HG03280 (cell line): ENCODE measurements around the gene ASPSCR1.

Experiments
- ATAC-seq: cut with Tn5 transposase; IDR thresholded peaks from one replicate; pipeline ENCODE4 v1.9.1; 2021; ENCODE audit warnings: mild to moderate bottlenecking, moderate library complexity; ENCODE audit not compliant: unreplicated experiment

ASPSCR1 gene

DNA sequence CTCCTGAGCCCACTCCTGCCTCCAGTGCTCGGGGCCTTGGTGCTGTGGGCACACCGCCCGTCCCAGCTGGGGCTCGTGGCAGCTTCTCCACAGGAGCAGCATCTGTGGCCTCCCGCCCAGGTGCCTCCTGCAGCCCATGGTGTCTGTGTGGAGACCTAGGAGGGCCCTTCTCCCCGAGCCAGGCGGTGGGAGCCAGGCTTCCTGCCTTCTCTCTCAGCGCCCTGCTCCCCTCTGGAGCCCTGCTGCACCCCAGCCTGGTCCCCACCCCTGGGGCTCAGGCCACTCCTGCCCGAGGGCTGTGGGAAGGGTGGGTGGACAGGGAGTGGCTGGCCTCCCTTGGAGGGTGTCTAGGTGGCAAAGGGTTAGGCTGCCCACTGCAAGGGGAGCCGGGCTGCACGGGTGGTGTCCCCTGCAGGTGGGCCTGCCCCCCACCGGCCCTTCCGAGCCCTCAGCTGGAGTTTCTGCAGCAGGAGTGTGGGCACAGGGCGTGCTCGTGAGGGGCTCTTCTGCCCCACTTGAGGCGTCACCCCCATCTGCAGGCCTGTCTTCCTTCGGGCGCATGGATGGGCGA, 34.3 kb downstream of the ASPSCR1 start:
- no peak for ATAC-seq

- no peak for ATAC-seq
These were observed 34.8 kb downstream of the ASPSCR1 start for GRCh38 chr17:82012261-82012639.

- ATAC-seq: no peak
These were observed 35.3 kb downstream of the ASPSCR1 start for GRCh38 chr17:82012640-82013295.

DNA sequence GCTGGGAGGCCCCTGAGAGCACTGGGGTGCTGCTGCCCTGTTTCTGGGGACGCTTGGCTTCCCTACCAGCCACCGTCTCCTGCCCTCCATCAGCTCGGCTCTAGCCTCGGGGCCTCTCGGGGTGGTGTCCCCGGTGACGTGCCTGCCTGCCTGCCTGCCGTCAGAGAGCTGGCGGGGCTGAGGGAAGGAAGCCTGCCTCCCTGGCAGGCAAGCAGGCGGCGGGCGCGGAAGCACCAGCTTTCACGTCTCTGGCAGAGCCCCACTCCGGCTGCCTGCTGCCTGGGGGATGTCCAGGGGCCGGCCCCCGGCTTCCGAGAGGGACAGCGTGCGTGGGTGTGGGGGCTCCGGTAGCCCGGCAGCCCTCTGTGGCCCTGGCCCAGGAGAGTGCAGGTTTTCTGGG, 35.9 kb downstream of the ASPSCR1 start:
- ATAC-seq: no peak

GRCh38 chr17:82013772-82014321, 36.4 kb downstream of the ASPSCR1 start:
- no peak for ATAC-seq

GRCh38 chr17:82014432-82014831, 37.0 kb downstream of the ASPSCR1 start:
- ATAC-seq: no peak

- ATAC-seq: no peak
These were observed 37.5 kb downstream of the ASPSCR1 start for GRCh38 chr17:82014971-82015310.

DNA sequence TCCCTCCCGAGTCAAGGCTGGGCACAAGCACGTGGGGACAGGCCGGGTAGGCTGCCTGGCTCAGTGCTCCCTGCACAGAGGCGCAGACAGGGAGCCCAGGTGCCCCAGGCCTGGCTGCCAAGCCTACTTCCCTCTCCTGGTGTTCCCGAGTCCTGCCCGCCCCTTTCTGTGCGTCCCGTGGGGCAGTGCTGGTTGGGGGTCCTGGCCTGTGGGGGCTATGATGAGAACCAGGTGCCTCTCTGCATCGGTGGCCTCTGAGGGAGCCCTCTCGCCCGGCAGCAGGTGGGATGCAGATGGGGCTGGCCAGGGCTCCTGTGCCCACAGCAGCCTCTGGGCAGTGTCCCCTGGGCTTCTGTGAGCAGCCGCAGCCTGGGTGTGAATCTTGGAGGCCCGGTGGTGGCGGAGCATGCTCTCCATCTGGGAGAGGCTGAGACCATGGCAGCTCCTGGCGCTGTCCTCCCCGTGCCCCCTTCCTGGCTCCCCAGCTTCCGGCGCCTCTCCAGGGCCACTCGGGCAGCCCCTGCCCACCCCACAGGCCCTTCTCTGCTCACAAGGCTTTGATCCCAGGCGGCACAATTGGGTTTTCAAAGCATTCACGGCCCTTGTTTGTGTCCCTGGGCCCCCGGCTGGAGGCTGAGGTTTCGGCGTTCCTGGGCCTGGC, 38.0 kb downstream of the ASPSCR1 start:
- no peak for ATAC-seq

DNA sequence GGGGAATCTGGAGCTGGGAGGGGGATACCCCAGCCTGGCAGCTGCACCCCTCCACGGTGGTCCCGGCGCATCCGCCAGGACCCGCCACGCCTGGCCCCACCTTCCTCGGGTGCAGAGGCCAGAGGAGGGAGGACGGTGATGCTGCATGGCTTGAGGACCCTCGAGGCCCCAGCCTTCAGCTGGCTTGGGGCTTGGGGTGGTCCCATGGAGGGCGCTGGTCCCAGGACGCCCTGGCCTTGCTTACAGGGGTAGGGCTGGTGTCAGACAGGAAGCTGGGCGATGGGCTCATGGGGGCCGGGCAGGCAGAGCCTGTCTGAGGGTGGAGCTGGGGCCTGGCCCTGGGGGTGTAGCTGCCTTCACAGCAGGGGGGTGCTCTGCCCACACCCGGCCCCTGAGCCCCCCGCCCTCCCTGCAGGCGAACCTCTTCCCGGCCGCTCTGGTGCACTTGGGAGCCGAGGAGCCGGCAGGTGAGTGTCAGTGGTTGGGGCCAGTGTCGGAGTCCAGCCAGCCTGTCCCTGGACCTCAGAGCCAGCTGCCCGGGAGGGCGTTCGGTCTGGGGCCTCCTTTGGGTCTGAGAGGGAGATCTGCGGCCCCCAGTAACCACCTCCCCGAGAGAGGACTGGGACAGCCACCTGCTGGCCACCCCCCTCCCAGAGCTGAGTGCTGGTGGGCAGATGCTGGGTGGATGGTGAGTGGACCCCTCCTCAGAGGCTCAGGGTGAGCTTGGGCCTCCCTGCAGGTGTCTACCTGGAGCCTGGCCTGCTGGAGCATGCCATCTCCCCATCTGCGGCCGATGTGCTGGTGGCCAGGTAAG, 38.8 kb downstream of the ASPSCR1 start:
- ATAC-seq: no peak

- no peak for ATAC-seq
These were observed 39.5 kb downstream of the ASPSCR1 start for GRCh38 chr17:82016875-82017459.

- no peak for ATAC-seq
These were observed 40.3 kb downstream of the ASPSCR1 start for GRCh38 chr17:82017612-82018151.

GRCh38 chr17:82018152-82018988, 40.9 kb downstream of the ASPSCR1 start:
- ATAC-seq: no peak

GRCh38 chr17:82018989-82019689, 41.7 kb downstream of the ASPSCR1 start:
- no peak for ATAC-seq

GRCh38 chr17:82019690-82020571, 42.5 kb downstream of the ASPSCR1 start:
- no peak for ATAC-seq

DNA sequence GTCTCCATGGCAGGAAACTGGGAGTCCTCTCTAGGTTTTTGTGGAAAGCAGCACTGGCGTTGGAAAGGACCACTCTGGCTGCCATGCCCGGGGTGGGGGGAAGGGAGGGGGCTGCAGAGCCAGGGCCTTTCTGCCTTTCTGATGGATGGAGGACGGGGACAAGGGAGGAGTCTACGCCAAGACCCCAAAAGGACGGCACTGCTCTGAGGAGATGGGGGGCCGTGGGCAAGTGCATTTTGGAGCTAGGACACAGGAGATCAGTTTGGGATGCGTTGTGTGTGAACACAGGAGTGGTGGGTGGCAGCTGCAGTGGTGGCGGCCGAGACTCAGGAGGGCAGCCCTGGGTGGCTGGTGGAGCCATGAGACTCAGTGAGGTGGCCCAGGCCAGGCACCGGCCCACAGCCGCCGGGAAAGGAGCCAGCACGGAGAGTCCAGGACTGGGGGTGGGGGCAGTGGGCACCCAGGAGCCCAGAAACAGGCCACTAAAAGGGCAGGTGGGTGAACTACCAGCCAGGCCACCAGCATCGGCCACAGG, 43.2 kb downstream of the ASPSCR1 start:
- ATAC-seq: no peak

DNA sequence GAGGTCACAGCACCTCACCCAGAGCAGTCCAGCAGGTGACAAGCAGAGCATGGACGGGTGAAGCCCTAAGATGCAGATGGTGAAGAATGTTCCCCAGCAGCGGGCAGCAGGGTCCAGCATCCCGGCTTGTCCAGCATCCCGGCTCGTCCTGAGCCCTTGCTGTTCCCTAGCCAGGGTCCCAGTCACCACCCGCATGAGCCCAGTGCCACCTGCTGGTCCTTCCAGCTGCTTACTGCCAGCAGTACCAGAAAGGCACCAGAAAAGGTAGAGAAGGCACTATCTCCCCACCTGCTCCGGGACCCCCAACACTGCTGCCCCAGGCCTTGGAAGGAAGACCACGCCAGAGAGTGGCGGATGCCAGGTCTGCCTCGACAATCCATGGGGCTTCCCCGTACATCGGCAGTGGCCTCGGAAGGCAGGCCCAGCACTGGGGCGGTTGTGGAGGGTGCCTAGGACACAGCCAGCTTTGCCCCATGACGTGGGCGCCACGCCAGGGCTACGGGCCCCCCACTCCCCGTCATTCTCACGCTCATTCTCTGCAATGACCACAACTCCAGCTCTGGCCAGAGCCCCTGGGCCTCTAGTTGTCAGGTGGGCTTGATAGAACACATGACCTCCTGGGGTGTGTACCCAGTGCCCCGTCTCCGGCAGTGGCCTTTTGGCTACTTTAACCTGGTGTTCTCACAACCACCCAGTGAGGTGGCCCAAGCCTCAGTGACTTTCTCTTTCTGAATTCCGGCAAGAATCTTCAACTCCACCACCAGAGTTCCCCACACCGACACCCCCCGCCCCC, 43.9 kb downstream of the ASPSCR1 start:
- no peak for ATAC-seq

DNA sequence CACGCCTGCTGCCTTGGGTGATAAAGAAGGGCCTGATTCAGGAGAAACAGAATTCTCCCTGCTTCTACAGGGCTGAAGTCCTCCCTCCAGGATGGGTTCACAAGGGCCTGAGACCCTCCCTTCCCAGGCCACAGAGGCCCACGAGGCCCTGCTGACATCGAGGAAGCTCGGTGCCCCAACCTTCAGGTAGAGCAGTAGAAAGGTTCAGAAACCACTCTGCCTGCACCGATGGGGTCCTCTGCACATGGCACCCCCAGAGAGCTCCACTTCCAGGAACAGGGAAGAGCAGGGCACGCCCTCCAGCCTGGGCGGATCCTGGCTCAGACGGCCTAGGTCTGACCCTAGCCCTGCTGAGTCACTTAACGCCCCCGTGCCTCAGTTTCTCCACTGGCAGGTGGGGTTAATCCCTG, 44.5 kb downstream of the ASPSCR1 start:
- no peak for ATAC-seq
